GM12878 (cell line): ENCODE measurements around the gene RYR2.

Source experiments
- ASH2L ChIP-seq: fragments of 300-600, 200-600 bp; sonication (generic); IDR thresholded peaks from 2 replicates; pipeline ENCODE4 v1.6.1; 2017; ENCODE audit warnings: low read depth, mild to moderate bottlenecking, borderline replicate concordance
- CTCF ChIP-seq, 3 experiments: IDR thresholded peaks in 2 of 3; conservative IDR thresholded peaks in 1 of 3; 2 replicates each; pipeline ENCODE4 v1.5.1; 2011; ENCODE audit warnings: low read depth in 3 of 3, low read length in 3 of 3, mild to moderate bottlenecking in 3 of 3, control low read depth in 2 of 3, moderate library complexity in 2 of 3, inconsistent platforms in 1 of 3, mixed read lengths in 1 of 3; ENCODE audit not compliant: control insufficient read depth in 2 of 3, insufficient read depth in 1 of 3; ENCODE audit errors: extremely low read depth in 1 of 3
- ELK1 ChIP-seq: IDR thresholded peaks from 2 replicates; pipeline ENCODE4 v1.6.1; 2012; ENCODE audit warnings: low read depth, low read length, improper control_type of control experiment
- KDM1A ChIP-seq: fragments of 200-600 bp; sonication (generic); IDR thresholded peaks from 2 replicates; pipeline ENCODE4 v1.6.1; 2016; ENCODE audit warnings: borderline replicate concordance
- NFIC ChIP-seq: IDR thresholded peaks from 2 replicates; pipeline ENCODE4 v1.6.1; 2012; ENCODE audit warnings: low read depth, mild to moderate bottlenecking, inconsistent platforms, low read length, moderate library complexity
- POLR2AphosphoS5 ChIP-seq: IDR thresholded peaks from 2 replicates; pipeline ENCODE4 v1.6.1; 2011; ENCODE audit warnings: mild to moderate bottlenecking, low read length, inconsistent platforms

GRCh38 chr1:237868817-237869600 lies 827.0 kb downstream of the RYR2 start:
- TF ChIP-seq POLR2AphosphoS5 (no peak), ELK1 (no peak), CTCF (IDR thresholded peaks at IDR 0.05 in 2 of 3, conservative IDR thresholded peaks at IDR 0.05 in 1 of 3; ENCODE audit: control insufficient read depth in 2 of 3, extremely low read depth in 1 of 3, insufficient read depth in 1 of 3, low read depth in 3 of 3, low read length in 3 of 3) (no peak), KDM1A (no peak), ASH2L (no peak), NFIC (no peak)
